ENCODE measurements around the gene PPP1R12A.

DNA sequence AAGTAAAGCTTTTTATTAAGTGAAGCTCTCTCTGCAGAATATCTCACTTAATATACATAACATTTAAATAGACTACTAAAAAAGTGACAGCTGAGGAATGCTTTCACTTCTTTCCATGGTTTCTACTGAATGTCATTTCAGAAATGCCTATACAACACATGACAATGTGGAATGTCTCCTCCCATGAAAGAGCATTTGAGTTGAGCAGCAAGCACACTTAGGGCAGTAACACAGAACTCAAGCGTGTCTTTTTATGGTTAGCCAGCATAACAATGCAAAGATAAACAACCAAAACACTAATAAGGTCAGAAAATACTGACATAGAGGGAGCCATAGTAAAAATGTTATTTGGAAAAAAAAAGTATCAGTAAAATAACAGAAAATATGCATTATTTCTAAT is 9.4 kb downstream of the PPP1R12A start:
- TF ChIP-seq, protein P1, sequence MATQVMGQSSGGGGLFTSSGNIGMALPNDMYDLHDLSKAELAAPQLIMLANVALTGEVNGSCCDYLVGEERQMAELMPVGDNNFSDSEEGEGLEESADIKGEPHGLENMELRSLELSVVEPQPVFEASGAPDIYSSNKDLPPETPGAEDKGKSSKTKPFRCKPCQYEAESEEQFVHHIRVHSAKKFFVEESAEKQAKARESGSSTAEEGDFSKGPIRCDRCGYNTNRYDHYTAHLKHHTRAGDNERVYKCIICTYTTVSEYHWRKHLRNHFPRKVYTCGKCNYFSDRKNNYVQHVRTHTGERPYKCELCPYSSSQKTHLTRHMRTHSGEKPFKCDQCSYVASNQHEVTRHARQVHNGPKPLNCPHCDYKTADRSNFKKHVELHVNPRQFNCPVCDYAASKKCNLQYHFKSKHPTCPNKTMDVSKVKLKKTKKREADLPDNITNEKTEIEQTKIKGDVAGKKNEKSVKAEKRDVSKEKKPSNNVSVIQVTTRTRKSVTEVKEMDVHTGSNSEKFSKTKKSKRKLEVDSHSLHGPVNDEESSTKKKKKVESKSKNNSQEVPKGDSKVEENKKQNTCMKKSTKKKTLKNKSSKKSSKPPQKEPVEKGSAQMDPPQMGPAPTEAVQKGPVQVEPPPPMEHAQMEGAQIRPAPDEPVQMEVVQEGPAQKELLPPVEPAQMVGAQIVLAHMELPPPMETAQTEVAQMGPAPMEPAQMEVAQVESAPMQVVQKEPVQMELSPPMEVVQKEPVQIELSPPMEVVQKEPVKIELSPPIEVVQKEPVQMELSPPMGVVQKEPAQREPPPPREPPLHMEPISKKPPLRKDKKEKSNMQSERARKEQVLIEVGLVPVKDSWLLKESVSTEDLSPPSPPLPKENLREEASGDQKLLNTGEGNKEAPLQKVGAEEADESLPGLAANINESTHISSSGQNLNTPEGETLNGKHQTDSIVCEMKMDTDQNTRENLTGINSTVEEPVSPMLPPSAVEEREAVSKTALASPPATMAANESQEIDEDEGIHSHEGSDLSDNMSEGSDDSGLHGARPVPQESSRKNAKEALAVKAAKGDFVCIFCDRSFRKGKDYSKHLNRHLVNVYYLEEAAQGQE (IDR thresholded peaks at IDR 0.05; ENCODE audit: insufficient read depth in 1 of 2, low read depth in 2 of 2, low read length in 2 of 2), result no peak
- no peak for TF ChIP-seq SIN3A (IDR thresholded peaks at IDR 0.05; ENCODE audit: borderline replicate concordance, insufficient read depth, low read length)

All from PFSK-1 (cell line).